ENCODE measurements around the gene OAS3. TPM values are rescaled to one million over a fixed set of nuclear protein-coding genes. Genes with fewer than 3 reads are reported as not detected.

The OAS3 gene
- total and polyA plus RNA-seq, 10 of the 15 experiments (the other 5 are each of a cell fraction or from before 2014, with no cell fraction given) = 5.1 to 107 (median 18.0) TPM

DNA sequence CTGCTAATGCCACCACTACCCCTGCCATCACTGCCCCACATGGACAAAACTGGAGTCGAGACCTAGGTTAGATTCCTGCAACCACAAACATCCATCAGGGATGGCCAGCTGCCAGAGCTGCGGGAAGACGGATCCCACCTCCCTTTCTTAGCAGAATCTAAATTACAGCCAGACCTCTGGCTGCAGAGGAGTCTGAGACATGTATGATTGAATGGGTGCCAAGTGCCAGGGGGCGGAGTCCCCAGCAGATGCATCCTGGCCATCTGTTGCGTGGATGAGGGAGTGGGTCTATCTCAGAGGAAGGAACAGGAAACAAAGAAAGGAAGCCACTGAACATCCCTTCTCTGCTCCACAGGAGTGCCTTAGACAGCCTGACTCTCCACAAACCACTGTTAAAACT, 33.0 kb downstream of the OAS3 start:
- intact Hi-C loops (cut with micrococcal nuclease; ENCODE audit: unreplicated experiment) (no loop called here), in situ Hi-C loops (cut with MboI) (no loop called here)
- ChIA-PET CTCF (interaction anchor here (0.8 kb wide), 1 partner anchor 22 kb away, joined by 3 read pairs; no protein-coding TSS in a partner anchor), POLR2A (no interaction called here), SMC1A (ENCODE audit: uncharacterized antibody, unreplicated experiment) (interaction anchor here (1.7 kb wide), 1 partner anchor 46 kb away, joined by 6 read pairs; no protein-coding TSS in a partner anchor), RAD21 (ENCODE audit: unreplicated experiment) (no interaction called here)
- Histone ChIP-seq H3K9ac (ENCODE audit: control insufficient read depth, insufficient read depth, low read length) (no peak overlapping the region), H3K27me3 (replicated peaks in 1 of 2; ENCODE audit: control insufficient read depth in 2 of 2, insufficient read depth in 2 of 2, low read length in 1 of 2) (no peaks in the 10 kb centered on the region), H3K4me2 (ENCODE audit: control insufficient read depth, insufficient read depth) (no peak overlapping the region), H3K4me3 (no peak overlapping the region), H3K36me3 (ENCODE audit: control insufficient read depth in 2 of 2, insufficient read depth in 2 of 2, low read length in 1 of 2) (peaks cover 3 to 6% of the 10 kb centered on the region in 2 experiments; a peak in 3 of 4 replicates), H3K27ac (ENCODE audit: control insufficient read depth, insufficient read depth) (no peak overlapping the region), H3K4me1 (ENCODE audit: control insufficient read depth, insufficient read depth, low read length) (no peaks in the 10 kb centered on the region; the same call in 1 of the 2 replicates), H3K79me2 (ENCODE audit: control insufficient read depth, insufficient read depth, low read length) (no peaks in the 10 kb centered on the region), H4K20me1 (ENCODE audit: control insufficient read depth, insufficient read depth) (no peaks in the 10 kb centered on the region), H3K9me3 (replicated peaks; ENCODE audit: control insufficient read depth, insufficient read depth, low read length) (no peaks in the 10 kb centered on the region), H2AFZ (ENCODE audit: control insufficient read depth, low read depth, low read length) (no peak overlapping the region)
- FAIRE-seq (no peak), DNase-seq (ENCODE audit: low read depth, low spot score) (no peak), ATAC-seq (no peak)
- 75% methylated on average over 5 of the region's 5 CpGs for WGBS (ENCODE audit: insufficient coverage, insufficient replicate concordance, low lambda C conversion rate, missing lambda C conversion rate)
- TF ChIP-seq SIN3A (IDR thresholded peaks at IDR 0.05; ENCODE audit: low read depth, low read length) (no peak), MEF2A (IDR thresholded peaks at IDR 0.05; ENCODE audit: insufficient read depth, low read depth, low read length) (no peak), WRNIP1 (IDR thresholded peaks at IDR 0.05; ENCODE audit: borderline replicate concordance, low read depth, low read length) (no peak), CEBPB (IDR thresholded peaks at IDR 0.05; ENCODE audit: borderline replicate concordance in 1 of 2, low read depth in 2 of 2, low read length in 2 of 2) (no peak)
- TF ChIP-seq, protein P1, sequence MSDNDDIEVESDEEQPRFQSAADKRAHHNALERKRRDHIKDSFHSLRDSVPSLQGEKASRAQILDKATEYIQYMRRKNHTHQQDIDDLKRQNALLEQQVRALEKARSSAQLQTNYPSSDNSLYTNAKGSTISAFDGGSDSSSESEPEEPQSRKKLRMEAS (IDR thresholded peaks at IDR 0.05; ENCODE audit: low read depth, low read length) = no peak
- TF ChIP-seq, protein P2, sequence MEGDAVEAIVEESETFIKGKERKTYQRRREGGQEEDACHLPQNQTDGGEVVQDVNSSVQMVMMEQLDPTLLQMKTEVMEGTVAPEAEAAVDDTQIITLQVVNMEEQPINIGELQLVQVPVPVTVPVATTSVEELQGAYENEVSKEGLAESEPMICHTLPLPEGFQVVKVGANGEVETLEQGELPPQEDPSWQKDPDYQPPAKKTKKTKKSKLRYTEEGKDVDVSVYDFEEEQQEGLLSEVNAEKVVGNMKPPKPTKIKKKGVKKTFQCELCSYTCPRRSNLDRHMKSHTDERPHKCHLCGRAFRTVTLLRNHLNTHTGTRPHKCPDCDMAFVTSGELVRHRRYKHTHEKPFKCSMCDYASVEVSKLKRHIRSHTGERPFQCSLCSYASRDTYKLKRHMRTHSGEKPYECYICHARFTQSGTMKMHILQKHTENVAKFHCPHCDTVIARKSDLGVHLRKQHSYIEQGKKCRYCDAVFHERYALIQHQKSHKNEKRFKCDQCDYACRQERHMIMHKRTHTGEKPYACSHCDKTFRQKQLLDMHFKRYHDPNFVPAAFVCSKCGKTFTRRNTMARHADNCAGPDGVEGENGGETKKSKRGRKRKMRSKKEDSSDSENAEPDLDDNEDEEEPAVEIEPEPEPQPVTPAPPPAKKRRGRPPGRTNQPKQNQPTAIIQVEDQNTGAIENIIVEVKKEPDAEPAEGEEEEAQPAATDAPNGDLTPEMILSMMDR (IDR thresholded peaks at IDR 0.05 in 2 of 3, conservative IDR thresholded peaks at IDR 0.05 in 1 of 3; ENCODE audit: control insufficient read depth in 2 of 3, extremely low read depth in 1 of 3, insufficient read depth in 1 of 3, low read depth in 3 of 3, low read length in 3 of 3) = no peak
- TF ChIP-seq, protein P3, sequence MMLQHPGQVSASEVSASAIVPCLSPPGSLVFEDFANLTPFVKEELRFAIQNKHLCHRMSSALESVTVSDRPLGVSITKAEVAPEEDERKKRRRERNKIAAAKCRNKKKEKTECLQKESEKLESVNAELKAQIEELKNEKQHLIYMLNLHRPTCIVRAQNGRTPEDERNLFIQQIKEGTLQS (IDR thresholded peaks at IDR 0.05; ENCODE audit: borderline replicate concordance, extremely low read depth, low read depth, low read length) = no peak
- TF ChIP-seq, protein P4, sequence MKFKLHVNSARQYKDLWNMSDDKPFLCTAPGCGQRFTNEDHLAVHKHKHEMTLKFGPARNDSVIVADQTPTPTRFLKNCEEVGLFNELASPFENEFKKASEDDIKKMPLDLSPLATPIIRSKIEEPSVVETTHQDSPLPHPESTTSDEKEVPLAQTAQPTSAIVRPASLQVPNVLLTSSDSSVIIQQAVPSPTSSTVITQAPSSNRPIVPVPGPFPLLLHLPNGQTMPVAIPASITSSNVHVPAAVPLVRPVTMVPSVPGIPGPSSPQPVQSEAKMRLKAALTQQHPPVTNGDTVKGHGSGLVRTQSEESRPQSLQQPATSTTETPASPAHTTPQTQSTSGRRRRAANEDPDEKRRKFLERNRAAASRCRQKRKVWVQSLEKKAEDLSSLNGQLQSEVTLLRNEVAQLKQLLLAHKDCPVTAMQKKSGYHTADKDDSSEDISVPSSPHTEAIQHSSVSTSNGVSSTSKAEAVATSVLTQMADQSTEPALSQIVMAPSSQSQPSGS (IDR thresholded peaks at IDR 0.05; ENCODE audit: low read length) = no peak
- TF ChIP-seq, protein P5, sequence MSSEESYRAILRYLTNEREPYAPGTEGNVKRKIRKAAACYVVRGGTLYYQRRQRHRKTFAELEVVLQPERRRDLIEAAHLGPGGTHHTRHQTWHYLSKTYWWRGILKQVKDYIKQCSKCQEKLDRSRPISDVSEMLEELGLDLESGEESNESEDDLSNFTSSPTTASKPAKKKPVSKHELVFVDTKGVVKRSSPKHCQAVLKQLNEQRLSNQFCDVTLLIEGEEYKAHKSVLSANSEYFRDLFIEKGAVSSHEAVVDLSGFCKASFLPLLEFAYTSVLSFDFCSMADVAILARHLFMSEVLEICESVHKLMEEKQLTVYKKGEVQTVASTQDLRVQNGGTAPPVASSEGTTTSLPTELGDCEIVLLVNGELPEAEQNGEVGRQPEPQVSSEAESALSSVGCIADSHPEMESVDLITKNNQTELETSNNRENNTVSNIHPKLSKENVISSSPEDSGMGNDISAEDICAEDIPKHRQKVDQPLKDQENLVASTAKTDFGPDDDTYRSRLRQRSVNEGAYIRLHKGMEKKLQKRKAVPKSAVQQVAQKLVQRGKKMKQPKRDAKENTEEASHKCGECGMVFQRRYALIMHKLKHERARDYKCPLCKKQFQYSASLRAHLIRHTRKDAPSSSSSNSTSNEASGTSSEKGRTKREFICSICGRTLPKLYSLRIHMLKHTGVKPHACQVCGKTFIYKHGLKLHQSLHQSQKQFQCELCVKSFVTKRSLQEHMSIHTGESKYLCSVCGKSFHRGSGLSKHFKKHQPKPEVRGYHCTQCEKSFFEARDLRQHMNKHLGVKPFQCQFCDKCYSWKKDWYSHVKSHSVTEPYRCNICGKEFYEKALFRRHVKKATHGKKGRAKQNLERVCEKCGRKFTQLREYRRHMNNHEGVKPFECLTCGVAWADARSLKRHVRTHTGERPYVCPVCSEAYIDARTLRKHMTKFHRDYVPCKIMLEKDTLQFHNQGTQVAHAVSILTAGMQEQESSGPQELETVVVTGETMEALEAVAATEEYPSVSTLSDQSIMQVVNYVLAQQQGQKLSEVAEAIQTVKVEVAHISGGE (CRISPR knock-in tag; IDR thresholded peaks at IDR 0.05) = no peak
- BruUV-seq (replicated peaks) = no TSS peak
